ENCODE measurements around the gene SMIM45. TPM values are rescaled to one million over a fixed set of nuclear protein-coding genes. Genes with fewer than 3 reads are reported as not detected.

Gene SMIM45

GRCh38 chr22:42000466-42000865, 48.5 kb downstream of the SMIM45 start:
- Mint-ChIP-seq H3K27me3 (no peaks in the 10 kb centered on the region), H3K36me3 (peaks cover 9% of the 10 kb centered on the region), H3K4me3 (peak overlapping the region in 1 of 3 donors; percentile 59), H3K9me3 (peaks cover 3 to 20% (median 17%) of the 10 kb centered on the region in 3 donors), H3K27ac (no peak overlapping the region), H3K4me1 (peaks cover 23 to 25% (median 23%) of the 10 kb centered on the region in 3 donors)
- Histone ChIP-seq H3K27me3 (replicated peaks in 1 of 2; ENCODE audit: control insufficient read depth in 2 of 2, extremely low read depth in 1 of 2, insufficient read depth in 2 of 2, low read length in 1 of 2) (peaks cover 0 to 13% of the 10 kb centered on the region in 2 experiments), H3K4me1 (ENCODE audit: control insufficient read depth in 1 of 2, extremely low read depth in 1 of 2, insufficient read depth in 2 of 2, low read length in 2 of 2) (peaks cover 2 to 23% of the 10 kb centered on the region in 2 experiments), H3K4me3 (ENCODE audit: control insufficient read depth in 1 of 2, extremely low read depth in 1 of 2, low read length in 1 of 2) (no peak overlapping the region), H3K36me3 (ENCODE audit: control insufficient read depth in 2 of 2, extremely low read depth in 1 of 2, insufficient read depth in 1 of 2, low read length in 1 of 2) (no peaks in the 10 kb centered on the region), H3K27ac (ENCODE audit: low read length) (no peak overlapping the region), H3K9me3 (no peaks in the 10 kb centered on the region)
- 91% methylated on average over 5 of the region's 8 CpGs for WGBS (ENCODE audit: insufficient coverage)
- ChIA-PET POLR2A (no interaction called here), CTCF (no interaction called here)
- ATAC-seq (replicated peaks in 1 of 4) (no peak), DNase-seq (no peak)

GRCh38 chr22:42001121-42001520, 49.2 kb downstream of the SMIM45 start:
- Histone ChIP-seq H3K27ac (ENCODE audit: low read length) (no peak overlapping the region), H3K4me3 (ENCODE audit: control insufficient read depth in 1 of 2, extremely low read depth in 1 of 2, low read length in 1 of 2) (no peak overlapping the region), H3K4me1 (ENCODE audit: control insufficient read depth in 1 of 2, extremely low read depth in 1 of 2, insufficient read depth in 2 of 2, low read length in 2 of 2) (peaks cover 2 to 23% of the 10 kb centered on the region in 2 experiments), H3K9me3 (no peaks in the 10 kb centered on the region), H3K27me3 (replicated peaks in 1 of 2; ENCODE audit: control insufficient read depth in 2 of 2, extremely low read depth in 1 of 2, insufficient read depth in 2 of 2, low read length in 1 of 2) (peaks cover 0 to 13% of the 10 kb centered on the region in 2 experiments), H3K36me3 (ENCODE audit: control insufficient read depth in 2 of 2, extremely low read depth in 1 of 2, insufficient read depth in 1 of 2, low read length in 1 of 2) (no peaks in the 10 kb centered on the region)
- DNase-seq: no peak
- 85% methylated on average over 7 of the region's 8 CpGs for WGBS (ENCODE audit: insufficient coverage)
- H3K27me3 Mint-ChIP-seq: no peaks in the 10 kb centered on the region
- H3K4me3 Mint-ChIP-seq: no peak overlapping the region
- H3K36me3 Mint-ChIP-seq: peaks cover 9% of the 10 kb centered on the region
- ChIA-PET CTCF (no interaction called here), POLR2A (no interaction called here)
- peaks cover 3 to 20% (median 20%) of the 10 kb centered on the region in 3 donors for H3K9me3 Mint-ChIP-seq
- no peak overlapping the region for H3K27ac Mint-ChIP-seq
- H3K4me1 Mint-ChIP-seq: peaks cover 23 to 25% (median 23%) of the 10 kb centered on the region in 3 donors
- no peak for ATAC-seq (replicated peaks in 1 of 4)

GRCh38 chr22:42001706-42002105, 49.8 kb downstream of the SMIM45 start:
- peaks cover 9% of the 10 kb centered on the region for H3K36me3 Mint-ChIP-seq
- H3K4me3 Mint-ChIP-seq: no peak overlapping the region
- DNase-seq: no peak
- 97% methylated on average over 6 of the region's 12 CpGs for WGBS (ENCODE audit: insufficient coverage)
- Histone ChIP-seq H3K36me3 (ENCODE audit: control insufficient read depth in 2 of 2, extremely low read depth in 1 of 2, insufficient read depth in 1 of 2, low read length in 1 of 2) (no peaks in the 10 kb centered on the region), H3K27me3 (replicated peaks in 1 of 2; ENCODE audit: control insufficient read depth in 2 of 2, extremely low read depth in 1 of 2, insufficient read depth in 2 of 2, low read length in 1 of 2) (peaks cover 0 to 10% of the 10 kb centered on the region in 2 experiments), H3K9me3 (no peaks in the 10 kb centered on the region), H3K4me1 (ENCODE audit: control insufficient read depth in 1 of 2, extremely low read depth in 1 of 2, insufficient read depth in 2 of 2, low read length in 2 of 2) (peaks cover 2 to 23% of the 10 kb centered on the region in 2 experiments), H3K4me3 (ENCODE audit: control insufficient read depth in 1 of 2, extremely low read depth in 1 of 2, low read length in 1 of 2) (no peak overlapping the region), H3K27ac (ENCODE audit: low read length) (no peak overlapping the region)
- ATAC-seq (replicated peaks in 1 of 4): no peak
- peaks cover 3 to 20% (median 20%) of the 10 kb centered on the region in 3 donors for H3K9me3 Mint-ChIP-seq
- H3K4me1 Mint-ChIP-seq: peaks cover 23% of the 10 kb centered on the region in 3 donors
- H3K27ac Mint-ChIP-seq: no peak overlapping the region
- POLR2A ChIA-PET: no interaction called here
- H3K27me3 Mint-ChIP-seq: no peaks in the 10 kb centered on the region
- CTCF ChIA-PET: no interaction called here

- Mint-ChIP-seq H3K4me3 (no peak overlapping the region), H3K4me1 (no peaks in the 10 kb centered on the region), H3K27ac (no peak overlapping the region), H3K36me3 (peaks cover 3% of the 10 kb centered on the region), H3K27me3 (peaks cover 4 to 5% of the 10 kb centered on the region in 2 donors), H3K9me3 (peaks cover 0 to 22% (median 15%) of the 10 kb centered on the region in 3 donors)
- no peak for ATAC-seq (replicated peaks in 1 of 4)
- Histone ChIP-seq H3K4me1 (ENCODE audit: control insufficient read depth in 1 of 2, extremely low read depth in 1 of 2, insufficient read depth in 2 of 2, low read length in 2 of 2) (no peaks in the 10 kb centered on the region), H3K9me3 (no peaks in the 10 kb centered on the region), H3K36me3 (ENCODE audit: control insufficient read depth in 2 of 2, extremely low read depth in 1 of 2, insufficient read depth in 1 of 2, low read length in 1 of 2) (no peaks in the 10 kb centered on the region), H3K27me3 (replicated peaks in 1 of 2; ENCODE audit: control insufficient read depth in 2 of 2, extremely low read depth in 1 of 2, insufficient read depth in 2 of 2, low read length in 1 of 2) (peaks cover 0 to 2% of the 10 kb centered on the region in 2 experiments), H3K4me3 (ENCODE audit: control insufficient read depth in 1 of 2, extremely low read depth in 1 of 2, low read length in 1 of 2) (no peak overlapping the region), H3K27ac (ENCODE audit: low read length) (no peak overlapping the region)
- 58% methylated on average over 3 of the region's 4 CpGs for WGBS (ENCODE audit: insufficient coverage)
- ChIA-PET CTCF (no interaction called here), POLR2A (no interaction called here)
- DNase-seq: no peak
Measured at GRCh38 chr22:42007922-42008321, 56.0 kb downstream of the SMIM45 start.

Other genes starting within 250 kb of the SMIM45 start
- 10 to 100 TPM; 14.4 to 21.7 (median 16.7) TPM for gene CCDC134, start 151.5 kb upstream of the SMIM45 start, total RNA-seq
- 100 to 1,000 TPM in 3 of 5 donors, 10 to 100 TPM in 2; 71.9 to 128 (median 112) TPM for gene SREBF2, start 119.0 kb upstream of the SMIM45 start, total RNA-seq
- 1 to 10 TPM in 1 of 5 donors, under 1 TPM in 3, not detected in 1; 0.56 to 1.2 (median 0.75) TPM for gene SHISA8, start 37.1 kb upstream of the SMIM45 start, total RNA-seq
- 10 to 100 TPM; 11.4 to 22.5 (median 15.4) TPM for gene TNFRSF13C, start 25.3 kb upstream of the SMIM45 start, total RNA-seq
- 10 to 100 TPM in 2 of 5 donors, 1 to 10 TPM in 3; 5.1 to 16.7 (median 7.9) TPM for gene CENPM, start 5.0 kb upstream of the SMIM45 start, total RNA-seq
- gene SEPTIN3, start 17.3 kb downstream of the SMIM45 start, total RNA-seq: under 1 TPM; 0.10 to 0.30 (median 0.23) TPM
- 1 to 10 TPM; 1.5 to 2.8 (median 2.2) TPM for gene WBP2NL, start 46.6 kb downstream of the SMIM45 start, total RNA-seq
- gene NAGA, start 118.7 kb downstream of the SMIM45 start, total RNA-seq: 10 to 100 TPM in 3 of 5 donors, 1 to 10 TPM in 2; 6.9 to 14.3 (median 11.6) TPM
- gene PHETA2, start 122.1 kb downstream of the SMIM45 start, total RNA-seq: 1 to 10 TPM in 3 of 5 donors, under 1 TPM in 2; 0.83 to 2.0 (median 1.5) TPM
- 100 to 1,000 TPM; 101 to 176 (median 114) TPM for gene SMDT1, start 127.5 kb downstream of the SMIM45 start, total RNA-seq
- 10 to 100 TPM; 36.6 to 52.3 (median 39.6) TPM for gene NDUFA6, start 138.6 kb downstream of the SMIM45 start, total RNA-seq
- 1 to 10 TPM; 4.5 to 9.8 (median 8.6) TPM for gene CYP2D6, start 178.7 kb downstream of the SMIM45 start, total RNA-seq

Measured in T-cell (primary cell).